ENCODE data around the gene TTI1. TPM values are rescaled to one million over a fixed set of nuclear protein-coding genes. Genes with fewer than 3 reads are reported as not detected.
A peak's percentile ranks its signal among the peaks of the same experiment; 100 is the strongest.

Gene TTI1
- total and polyA plus RNA-seq, 12 donors = 8.3 to 14.8 (median 11.2) TPM

DNA sequence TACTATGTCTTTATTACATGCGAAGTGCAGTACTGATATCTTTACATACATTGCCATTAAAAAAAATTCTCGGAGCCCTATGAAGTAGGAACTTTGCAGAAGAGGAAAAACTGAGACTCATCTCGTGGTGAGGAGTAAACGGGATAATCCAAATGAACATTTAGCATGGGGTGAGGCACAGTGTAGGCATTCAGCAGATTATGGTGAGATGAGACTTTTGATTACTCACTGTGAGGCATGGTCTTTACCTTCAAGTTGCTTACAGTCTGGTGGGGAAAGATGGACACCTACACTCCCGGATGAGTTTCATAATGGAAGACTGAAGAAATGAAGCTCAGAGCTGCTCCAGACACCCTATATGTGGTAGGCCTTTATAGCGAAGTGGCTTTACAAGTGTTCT lies 1.7 kb upstream of the TTI1 start:
- H3K36me3 ChIP-seq = peaks cover 0 to 44% (median 0%) of the 10 kb centered on the region in 9 donors
- H3K27me3 ChIP-seq = no peaks in the 10 kb centered on the region
- intact Hi-C loops (cut with DNase I) = no loop called here
- H3K4me1 ChIP-seq = peaks cover 4 to 68% (median 53%) of the 10 kb centered on the region in 9 donors
- no peak for DNase-seq
- 78 to 81% methylated on average over 6 of the region's 6 CpGs for WGBS, 2 donors
- no peaks in the 10 kb centered on the region for H3K9me3 ChIP-seq
- peak overlapping the region in 9 of 10 donors; percentile 76 to 99 (median 96) for H3K4me3 ChIP-seq
- H3K27ac ChIP-seq = no peak overlapping the region
- TF ChIP-seq, protein P1, sequence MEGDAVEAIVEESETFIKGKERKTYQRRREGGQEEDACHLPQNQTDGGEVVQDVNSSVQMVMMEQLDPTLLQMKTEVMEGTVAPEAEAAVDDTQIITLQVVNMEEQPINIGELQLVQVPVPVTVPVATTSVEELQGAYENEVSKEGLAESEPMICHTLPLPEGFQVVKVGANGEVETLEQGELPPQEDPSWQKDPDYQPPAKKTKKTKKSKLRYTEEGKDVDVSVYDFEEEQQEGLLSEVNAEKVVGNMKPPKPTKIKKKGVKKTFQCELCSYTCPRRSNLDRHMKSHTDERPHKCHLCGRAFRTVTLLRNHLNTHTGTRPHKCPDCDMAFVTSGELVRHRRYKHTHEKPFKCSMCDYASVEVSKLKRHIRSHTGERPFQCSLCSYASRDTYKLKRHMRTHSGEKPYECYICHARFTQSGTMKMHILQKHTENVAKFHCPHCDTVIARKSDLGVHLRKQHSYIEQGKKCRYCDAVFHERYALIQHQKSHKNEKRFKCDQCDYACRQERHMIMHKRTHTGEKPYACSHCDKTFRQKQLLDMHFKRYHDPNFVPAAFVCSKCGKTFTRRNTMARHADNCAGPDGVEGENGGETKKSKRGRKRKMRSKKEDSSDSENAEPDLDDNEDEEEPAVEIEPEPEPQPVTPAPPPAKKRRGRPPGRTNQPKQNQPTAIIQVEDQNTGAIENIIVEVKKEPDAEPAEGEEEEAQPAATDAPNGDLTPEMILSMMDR (IDR thresholded peaks at IDR 0.05) = no peak
- no peak for ATAC-seq

DNA sequence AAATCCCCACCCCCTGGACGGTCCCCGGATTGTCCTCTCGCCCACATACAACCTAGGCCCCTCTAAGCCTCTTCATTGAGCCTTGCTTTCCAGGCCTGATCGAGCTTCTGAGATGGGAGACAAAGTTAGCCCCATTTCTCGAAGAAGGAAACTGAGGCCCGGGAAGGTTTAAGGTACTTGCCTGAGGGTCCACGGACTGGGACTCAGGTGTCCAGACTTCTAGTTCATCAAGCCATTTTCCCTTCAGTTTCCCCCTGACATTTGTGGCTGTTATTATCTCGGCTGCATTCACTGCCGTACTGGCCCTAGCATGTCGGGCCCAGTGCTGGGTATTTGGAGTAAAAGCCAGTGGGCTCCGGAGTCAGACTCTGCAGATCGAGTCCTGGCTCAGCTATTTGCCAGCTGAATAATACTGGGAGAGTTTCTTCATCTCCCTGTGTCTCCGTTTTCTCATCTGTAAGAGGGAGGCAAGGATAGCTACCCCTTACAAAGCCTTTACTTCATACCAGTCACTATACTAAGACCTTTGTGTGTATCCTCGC lies 923 bp upstream of the TTI1 start:
- H3K27ac ChIP-seq = peak overlapping the region; percentile 90 to 98 (median 97)
- H3K27me3 ChIP-seq = no peaks in the 10 kb centered on the region
- TF ChIP-seq, protein P1 (IDR thresholded peaks at IDR 0.05) = no peak
- H3K4me3 ChIP-seq = peak overlapping the region; percentile 71 to 99 (median 95)
- peaks cover 0 to 7% (median 0%) of the 10 kb centered on the region in 11 donors for H3K9me3 ChIP-seq
- H3K4me1 ChIP-seq = peaks cover 4 to 68% (median 54%) of the 10 kb centered on the region in 9 donors
- DNase-seq (no peak), ATAC-seq (peak in 5 of 8 donors; percentile 3 to 27 (median 24))
- peaks cover 0 to 36% (median 0%) of the 10 kb centered on the region in 9 donors for H3K36me3 ChIP-seq
- WGBS, 2 donors = 7% methylated on average over 14 of the region's 14 CpGs
- intact Hi-C loops (cut with DNase I) = no loop called here

DNA sequence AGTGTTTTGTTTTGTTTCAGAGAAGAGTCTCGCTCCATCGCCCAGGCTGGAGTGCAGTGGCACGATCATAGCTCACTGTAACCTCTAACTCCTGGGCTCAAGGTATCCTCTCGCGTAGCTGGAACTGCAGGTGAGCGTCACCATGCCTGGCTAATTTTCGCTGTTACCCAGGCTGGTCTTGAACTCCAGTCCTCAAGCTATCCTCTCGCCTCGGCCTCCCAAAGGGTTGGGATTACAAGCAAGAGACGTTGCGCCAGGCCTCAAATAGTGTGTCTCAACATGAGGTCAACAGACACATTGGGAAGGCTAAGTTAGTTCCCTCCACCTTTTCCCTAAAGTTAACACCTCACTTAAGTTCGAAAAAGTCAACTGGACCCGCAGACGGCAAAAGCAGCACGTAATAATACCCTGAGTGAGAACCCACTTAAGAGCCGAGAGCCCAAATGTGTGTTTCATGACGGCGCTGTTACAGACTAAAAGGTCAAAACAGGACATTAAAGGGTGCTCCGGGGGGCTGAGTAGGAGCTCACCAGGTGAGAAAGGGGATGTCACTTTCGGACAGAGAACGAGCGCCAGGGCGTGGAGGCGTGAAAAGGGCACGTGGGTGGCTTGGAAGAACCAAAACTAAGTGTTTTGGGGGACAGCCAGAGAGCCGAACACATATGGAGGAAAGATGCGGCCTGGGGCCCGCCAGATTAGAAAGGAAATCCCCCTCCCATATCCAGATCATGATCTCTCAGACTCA lies 499 bp downstream of the TTI1 start:
- peaks cover 4 to 58% (median 52%) of the 10 kb centered on the region in 9 donors for H3K4me1 ChIP-seq

DNA sequence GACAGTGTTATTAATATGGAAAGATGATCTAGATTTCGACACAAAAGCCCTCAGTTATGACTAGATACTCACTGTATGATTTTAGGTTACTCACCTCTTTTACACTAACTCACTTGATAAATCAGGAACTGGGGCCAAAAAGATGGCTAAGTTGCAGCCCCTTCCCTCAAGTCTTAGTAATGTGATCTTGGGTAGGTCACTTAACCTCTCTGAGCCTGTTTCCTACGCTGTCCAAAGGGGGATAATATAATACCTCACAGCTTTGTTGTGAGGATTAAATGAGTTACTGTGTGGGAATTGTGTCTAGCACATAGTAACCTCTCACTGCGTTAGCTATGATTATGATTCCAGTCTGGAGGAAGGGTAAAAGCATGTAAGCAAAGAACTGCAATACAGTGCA lies 1.3 kb downstream of the TTI1 start:
- Histone ChIP-seq H3K27me3 (no peaks in the 10 kb centered on the region), H3K9me3 (peaks cover 0 to 7% (median 0%) of the 10 kb centered on the region in 11 donors), H3K36me3 (peaks cover 0 to 20% (median 0%) of the 10 kb centered on the region in 9 donors), H3K27ac (no peak overlapping the region), H3K4me3 (peak overlapping the region in 6 of 10 donors; percentile 84 to 99 (median 96)), H3K4me1 (peaks cover 4 to 53% (median 44%) of the 10 kb centered on the region in 9 donors)
- WGBS, 2 donors = 93 to 94% methylated on average over 3 of the region's 3 CpGs
- intact Hi-C loops (cut with DNase I) = no loop called here
- no peak for ATAC-seq
- TF ChIP-seq, protein P1 (IDR thresholded peaks at IDR 0.05) = no peak
- no peak for DNase-seq

More for the DNA sequence above, 499 bp downstream of the TTI1 start:
- 24 to 26% methylated on average over 28 of the region's 28 CpGs for WGBS, 2 donors
- TF ChIP-seq, protein P1 (IDR thresholded peaks at IDR 0.05) = no peak
- H3K27me3 ChIP-seq = no peaks in the 10 kb centered on the region
- peak overlapping the region; percentile 90 to 98 (median 97) for H3K27ac ChIP-seq
- intact Hi-C loops (cut with DNase I) = no loop called here
- peaks cover 0 to 28% (median 0%) of the 10 kb centered on the region in 9 donors for H3K36me3 ChIP-seq
- peaks cover 0 to 7% (median 0%) of the 10 kb centered on the region in 11 donors for H3K9me3 ChIP-seq
- ATAC-seq (peak in 6 of 8 donors; percentile 16 to 59 (median 48)), DNase-seq (no peak)
- peak overlapping the region; percentile 71 to 99 (median 95) for H3K4me3 ChIP-seq
